GM23338 (cell line): Measurements from ENCODE around the gene SIGLEC7. TPM values are rescaled to one million over a fixed set of nuclear protein-coding genes. Genes with fewer than 3 reads are reported as not detected.

Source experiments
- ATAC-seq: fragments of 200-7000 bp; cut with Tn5 transposase; 3 replicates; pipeline ENCODE4 v1.9.1; 2020
- DNase-seq: peaks from one replicate; pipeline ENCODE4 v3.0.0-alpha.2; 2015; ENCODE audit warnings: low spot score
- H2AFZ ChIP-seq: fragments of 200-600 bp; sonication (generic); 2 replicates; pipeline ENCODE4 v1.8.0; 2016; ENCODE audit warnings: antibody characterized with exemption, mild to moderate bottlenecking, moderate library complexity
- H3F3A ChIP-seq: fragments of 200-600 bp; sonication (generic); replicated peaks from 2 replicates; pipeline ENCODE4 v1.8.0; 2017; ENCODE audit warnings: antibody characterized with exemption, mixed run types, low read depth
- H3K27ac ChIP-seq: fragments of 200-600 bp; sonication (generic); 2 replicates; pipeline ENCODE4 v1.6.1; 2016; ENCODE audit warnings: low read depth
- H3K27me3 ChIP-seq: fragments of 200-600 bp; sonication (generic); 2 replicates; pipeline ENCODE4 v1.8.0; 2016; ENCODE audit warnings: mild to moderate bottlenecking, mixed run types, moderate library complexity; ENCODE audit not compliant: insufficient read depth
- H3K36me3 ChIP-seq: fragments of 200-600 bp; sonication (generic); 2 replicates; pipeline ENCODE4 v1.8.0; 2016; ENCODE audit warnings: mild to moderate bottlenecking; ENCODE audit not compliant: insufficient read depth
- H3K4me1 ChIP-seq: fragments of 200-600 bp; sonication (generic); 2 replicates; pipeline ENCODE4 v1.8.0; 2016; ENCODE audit warnings: mild to moderate bottlenecking, moderate library complexity; ENCODE audit not compliant: insufficient read depth
- H3K4me2 ChIP-seq: fragments of 200-600 bp; sonication (generic); 2 replicates; pipeline ENCODE4 v1.7.1; 2017; ENCODE audit warnings: mixed run types
- H3K4me3 ChIP-seq: fragments of 200-600 bp; sonication (generic); 2 replicates; pipeline ENCODE4 v1.6.1; 2016; ENCODE audit warnings: mixed run types
- H3K79me2 ChIP-seq: fragments of 200-600 bp; sonication (generic); replicated peaks from 2 replicates; pipeline ENCODE4 v1.8.0; 2017; ENCODE audit warnings: mild to moderate bottlenecking; ENCODE audit not compliant: insufficient read depth
- H3K9me2 ChIP-seq: fragments of 200-600 bp; sonication (generic); 2 replicates; pipeline ENCODE4 v1.8.0; 2017; ENCODE audit not compliant: insufficient read depth
- H4K20me1 ChIP-seq: fragments of 200-600 bp; sonication (generic); replicated peaks from 2 replicates; pipeline ENCODE4 v1.8.0; 2017; ENCODE audit warnings: mild to moderate bottlenecking; ENCODE audit not compliant: insufficient read depth
- H3K27ac Mint-ChIP-seq: 2 replicates; pipeline ENCODE4 v1.8.0; 2020; ENCODE audit warnings: inconsistent platforms, mild to moderate bottlenecking, moderate library complexity, mixed read lengths
- H3K27me3 Mint-ChIP-seq: 3 replicates; pipeline ENCODE4 v1.8.0; 2022; ENCODE audit warnings: low read depth, mild to moderate bottlenecking, moderate library complexity, mixed read lengths, inconsistent platforms; ENCODE audit not compliant: insufficient read depth, poor library complexity
- H3K36me3 Mint-ChIP-seq: 3 replicates; pipeline ENCODE4 v1.8.0; 2021; ENCODE audit warnings: low read depth, mild to moderate bottlenecking, inconsistent platforms, moderate library complexity, mixed read lengths
- H3K4me1 Mint-ChIP-seq: 3 replicates; pipeline ENCODE4 v1.8.0; 2020; ENCODE audit warnings: mild to moderate bottlenecking, inconsistent platforms, mixed read lengths
- H3K4me3 Mint-ChIP-seq: 3 replicates; pipeline ENCODE4 v1.8.0; 2021; ENCODE audit warnings: moderate library complexity, mild to moderate bottlenecking, inconsistent platforms, mixed read lengths
- H3K9me3 Mint-ChIP-seq: 3 replicates; pipeline ENCODE4 v1.8.0; 2020; ENCODE audit warnings: moderate library complexity, mild to moderate bottlenecking, inconsistent platforms, mixed read lengths
- CTCF ChIP-seq, 2 experiments: fragments of 200-600 bp in 1 of 2; sonication (generic) in 1 of 2; conservative IDR thresholded peaks; 2 replicates each; pipeline versions ENCODE4 v1.5.1 to v1.6.1; 2016 to 2017; ENCODE audit warnings: antibody characterized with exemption in 2 of 2, low read depth in 2 of 2, mild to moderate bottlenecking in 2 of 2, moderate library complexity in 1 of 2
- ETS1 ChIP-seq: IDR thresholded peaks from 2 replicates; pipeline ENCODE4 v1.6.1; 2016; ENCODE audit warnings: antibody characterized with exemption
- EZH2 ChIP-seq: fragments of 200-600 bp; sonication (generic); IDR thresholded peaks from one replicate; pipeline ENCODE4 v1.8.0; 2017; ENCODE audit warnings: antibody characterized with exemption, mild to moderate bottlenecking, low read depth; ENCODE audit not compliant: unreplicated experiment
- JUNB ChIP-seq: IDR thresholded peaks from one replicate; pipeline ENCODE4 v1.6.1; 2016; ENCODE audit warnings: antibody characterized with exemption; ENCODE audit not compliant: unreplicated experiment
- NANOG ChIP-seq: IDR thresholded peaks from 2 replicates; pipeline ENCODE4 v1.6.1; 2016; ENCODE audit warnings: antibody characterized with exemption, borderline replicate concordance
- POLR2AphosphoS5 ChIP-seq: IDR thresholded peaks from 2 replicates; pipeline ENCODE4 v1.6.1; 2016; ENCODE audit warnings: antibody characterized with exemption, low read depth
- ZNF114 ChIP-seq: fragments of 250-450 bp; sonication (Bioruptor Pico); IDR thresholded peaks from 2 replicates; pipeline ENCODE4 v1.5.0; 2020; ENCODE audit warnings: mild to moderate bottlenecking, moderate library complexity
- ZNF331 ChIP-seq: fragments of 250-450 bp; sonication (Bioruptor Pico); IDR thresholded peaks from 2 replicates; pipeline ENCODE4 v1.5.0; 2020; ENCODE audit warnings: low read depth, mild to moderate bottlenecking, moderate library complexity
- polyA plus RNA-seq: library from polyadenylated mRNA; unstranded; fragments of >200 nt; fragmentation: Nextera tagmentation; extraction: Ambion mirVana; gene quantifications from 2 replicates; pipeline ENCODE4 v1.2.1, GENCODE V29; 2016
- total RNA-seq: library from RNA; depleted of rRNA; stranded (reverse); fragments of >200 nt; shearing (Covaris generic); gene quantifications from 2 replicates; pipeline ENCODE4 v1.2.3, GENCODE V29; 2014
- TF ChIP-seq, protein P1 (sequence below): fragments of 250-450 bp; sonication (Bioruptor Pico); IDR thresholded peaks from 2 replicates; pipeline ENCODE4 v1.5.0; 2020; ENCODE audit warnings: mild to moderate bottlenecking, moderate library complexity

Gene SIGLEC7
- total and polyA plus RNA-seq, 2 experiments from 2014 or later: not detected

- TF ChIP-seq, protein P1, sequence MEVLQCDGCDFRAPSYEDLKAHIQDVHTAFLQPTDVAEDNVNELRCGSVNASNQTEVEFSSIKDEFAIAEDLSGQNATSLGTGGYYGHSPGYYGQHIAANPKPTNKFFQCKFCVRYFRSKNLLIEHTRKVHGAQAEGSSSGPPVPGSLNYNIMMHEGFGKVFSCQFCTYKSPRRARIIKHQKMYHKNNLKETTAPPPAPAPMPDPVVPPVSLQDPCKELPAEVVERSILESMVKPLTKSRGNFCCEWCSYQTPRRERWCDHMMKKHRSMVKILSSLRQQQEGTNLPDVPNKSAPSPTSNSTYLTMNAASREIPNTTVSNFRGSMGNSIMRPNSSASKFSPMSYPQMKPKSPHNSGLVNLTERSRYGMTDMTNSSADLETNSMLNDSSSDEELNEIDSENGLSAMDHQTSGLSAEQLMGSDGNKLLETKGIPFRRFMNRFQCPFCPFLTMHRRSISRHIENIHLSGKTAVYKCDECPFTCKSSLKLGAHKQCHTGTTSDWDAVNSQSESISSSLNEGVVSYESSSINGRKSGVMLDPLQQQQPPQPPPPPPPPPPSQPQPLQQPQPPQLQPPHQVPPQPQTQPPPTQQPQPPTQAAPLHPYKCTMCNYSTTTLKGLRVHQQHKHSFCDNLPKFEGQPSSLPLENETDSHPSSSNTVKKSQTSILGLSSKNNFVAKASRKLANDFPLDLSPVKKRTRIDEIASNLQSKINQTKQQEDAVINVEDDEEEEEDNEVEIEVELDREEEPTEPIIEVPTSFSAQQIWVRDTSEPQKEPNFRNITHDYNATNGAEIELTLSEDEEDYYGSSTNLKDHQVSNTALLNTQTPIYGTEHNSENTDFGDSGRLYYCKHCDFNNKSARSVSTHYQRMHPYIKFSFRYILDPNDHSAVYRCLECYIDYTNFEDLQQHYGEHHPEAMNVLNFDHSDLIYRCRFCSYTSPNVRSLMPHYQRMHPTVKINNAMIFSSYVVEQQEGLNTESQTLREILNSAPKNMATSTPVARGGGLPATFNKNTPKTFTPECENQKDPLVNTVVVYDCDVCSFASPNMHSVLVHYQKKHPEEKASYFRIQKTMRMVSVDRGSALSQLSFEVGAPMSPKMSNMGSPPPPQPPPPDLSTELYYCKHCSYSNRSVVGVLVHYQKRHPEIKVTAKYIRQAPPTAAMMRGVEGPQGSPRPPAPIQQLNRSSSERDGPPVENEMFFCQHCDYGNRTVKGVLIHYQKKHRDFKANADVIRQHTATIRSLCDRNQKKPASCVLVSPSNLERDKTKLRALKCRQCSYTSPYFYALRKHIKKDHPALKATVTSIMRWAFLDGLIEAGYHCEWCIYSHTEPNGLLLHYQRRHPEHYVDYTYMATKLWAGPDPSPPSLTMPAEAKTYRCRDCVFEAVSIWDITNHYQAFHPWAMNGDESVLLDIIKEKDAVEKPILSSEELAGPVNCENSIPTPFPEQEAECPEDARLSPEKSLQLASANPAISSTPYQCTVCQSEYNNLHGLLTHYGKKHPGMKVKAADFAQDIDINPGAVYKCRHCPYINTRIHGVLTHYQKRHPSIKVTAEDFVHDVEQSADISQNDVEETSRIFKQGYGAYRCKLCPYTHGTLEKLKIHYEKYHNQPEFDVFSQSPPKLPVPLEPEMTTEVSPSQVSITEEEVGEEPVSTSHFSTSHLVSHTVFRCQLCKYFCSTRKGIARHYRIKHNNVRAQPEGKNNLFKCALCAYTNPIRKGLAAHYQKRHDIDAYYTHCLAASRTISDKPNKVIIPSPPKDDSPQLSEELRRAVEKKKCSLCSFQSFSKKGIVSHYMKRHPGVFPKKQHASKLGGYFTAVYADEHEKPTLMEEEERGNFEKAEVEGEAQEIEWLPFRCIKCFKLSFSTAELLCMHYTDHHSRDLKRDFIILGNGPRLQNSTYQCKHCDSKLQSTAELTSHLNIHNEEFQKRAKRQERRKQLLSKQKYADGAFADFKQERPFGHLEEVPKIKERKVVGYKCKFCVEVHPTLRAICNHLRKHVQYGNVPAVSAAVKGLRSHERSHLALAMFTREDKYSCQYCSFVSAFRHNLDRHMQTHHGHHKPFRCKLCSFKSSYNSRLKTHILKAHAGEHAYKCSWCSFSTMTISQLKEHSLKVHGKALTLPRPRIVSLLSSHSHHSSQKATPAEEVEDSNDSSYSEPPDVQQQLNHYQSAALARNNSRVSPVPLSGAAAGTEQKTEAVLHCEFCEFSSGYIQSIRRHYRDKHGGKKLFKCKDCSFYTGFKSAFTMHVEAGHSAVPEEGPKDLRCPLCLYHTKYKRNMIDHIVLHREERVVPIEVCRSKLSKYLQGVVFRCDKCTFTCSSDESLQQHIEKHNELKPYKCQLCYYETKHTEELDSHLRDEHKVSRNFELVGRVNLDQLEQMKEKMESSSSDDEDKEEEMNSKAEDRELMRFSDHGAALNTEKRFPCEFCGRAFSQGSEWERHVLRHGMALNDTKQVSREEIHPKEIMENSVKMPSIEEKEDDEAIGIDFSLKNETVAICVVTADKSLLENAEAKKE (CRISPR knock-in tag): no peak
- TF ChIP-seq POLR2AphosphoS5: no peak
Observed at GRCh38 chr19:51156710-51157109, 14.6 kb downstream of the SIGLEC7 start (continued).

DNA sequence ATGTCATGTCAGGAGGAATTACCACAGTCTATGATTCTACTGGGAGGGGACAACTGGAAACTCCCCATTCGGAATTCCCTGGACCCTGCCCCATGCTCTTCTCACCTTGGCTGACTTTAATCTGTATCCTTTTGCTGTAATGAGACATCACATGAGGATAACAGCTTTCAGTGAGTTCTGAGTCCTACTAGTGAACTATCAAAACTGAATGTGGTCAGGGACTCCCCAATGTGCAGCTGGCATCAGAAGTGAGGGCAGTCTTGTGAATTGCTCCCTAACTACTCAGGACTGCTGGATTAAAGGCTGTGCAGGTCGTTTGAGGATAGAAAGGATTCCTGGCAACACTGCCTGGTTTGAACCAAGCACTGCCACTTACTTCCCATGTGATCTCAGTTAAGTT is 15.2 kb downstream of the SIGLEC7 start:
- Histone ChIP-seq H3K9me2 (no peaks in the 10 kb centered on the region), H4K20me1 (no peaks in the 10 kb centered on the region), H3F3A (no peaks in the 10 kb centered on the region), H3K27ac (no peak overlapping the region), H3K4me1 (no peaks in the 10 kb centered on the region), H3K79me2 (no peaks in the 10 kb centered on the region), H3K27me3 (no peaks in the 10 kb centered on the region), H3K4me3 (no peak overlapping the region), H3K4me2 (no peak overlapping the region), H3K36me3 (no peaks in the 10 kb centered on the region), H2AFZ (no peak overlapping the region)
- H3K27me3 Mint-ChIP-seq: peaks cover 7% of the 10 kb centered on the region
- peaks cover 4% of the 10 kb centered on the region; the same call in 1 of the 3 replicates for H3K4me1 Mint-ChIP-seq
- no peak overlapping the region for H3K4me3 Mint-ChIP-seq
- ATAC-seq (no peak), DNase-seq (no peak)
- H3K36me3 Mint-ChIP-seq: no peaks in the 10 kb centered on the region
- H3K9me3 Mint-ChIP-seq: no peaks in the 10 kb centered on the region; the same call in 2 of the 3 replicates
- no peak overlapping the region for H3K27ac Mint-ChIP-seq
- TF ChIP-seq NANOG: no peak
- no peak for TF ChIP-seq ZNF114 (CRISPR knock-in tag)
- no peak for TF ChIP-seq JUNB
- TF ChIP-seq EZH2: no peak
- TF ChIP-seq ETS1: no peak
- TF ChIP-seq ZNF331 (CRISPR knock-in tag): no peak
- TF ChIP-seq CTCF (conservative IDR thresholded peaks at IDR 0.05; ENCODE audit: low read depth in 2 of 2): no peak
